ENCODE data around the gene TMEM234. TPM values are rescaled to one million over a fixed set of nuclear protein-coding genes. Genes with fewer than 3 reads are reported as not detected.

TMEM234 gene
- total RNA-seq, 1 experiment from 2014 or later = 7.7 TPM

DNA sequence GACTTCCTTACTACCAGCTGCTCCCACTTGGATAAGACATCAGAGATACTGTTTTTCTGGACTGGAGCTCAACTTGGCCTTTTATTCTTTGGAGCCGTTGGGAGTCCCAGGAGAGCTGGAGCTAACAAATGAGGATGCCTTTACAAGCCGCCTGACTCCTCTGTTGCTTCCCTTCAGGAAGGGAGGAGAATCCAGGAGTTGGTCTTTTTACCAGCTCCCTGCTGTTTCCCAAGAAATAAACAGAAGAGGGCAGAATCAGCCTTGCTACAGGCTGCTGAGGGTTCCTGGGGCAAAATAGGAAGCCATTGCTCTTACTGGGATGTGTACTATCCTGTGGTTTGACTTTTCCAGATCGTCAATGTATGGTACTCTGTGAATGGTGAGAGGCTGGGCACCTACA lies 1.5 kb upstream of the TMEM234 start:
- ChIA-PET CTCF (no interaction called here), POLR2A (ENCODE audit: unreplicated experiment) (no interaction called here)
- H2AFZ ChIP-seq (ENCODE audit: low read length) = no peak overlapping the region
- ATAC-seq = no peak
- no peaks in the 10 kb centered on the region for H3K27me3 ChIP-seq (ENCODE audit: low read length)
- no peaks in the 10 kb centered on the region for H3F3A ChIP-seq (ENCODE audit: low read length, unreplicated experiment)
- BruUV-seq (replicated peaks) = no TSS peak
- H3K79me2 ChIP-seq (ENCODE audit: low read length) = peaks cover 55% of the 10 kb centered on the region
- H3K9me2 ChIP-seq (replicated peaks; ENCODE audit: low read length) = no peaks in the 10 kb centered on the region
- H3K4me3 ChIP-seq (ENCODE audit: low read length) = peak overlapping the region; percentile 86
- peak overlapping the region; percentile 93 for H3K4me2 ChIP-seq (ENCODE audit: low read length)
- H3K27ac ChIP-seq (ENCODE audit: low read length) = no peak overlapping the region
- no peaks in the 10 kb centered on the region for H3K9me3 ChIP-seq (ENCODE audit: low read length)
- intact Hi-C loops (cut with micrococcal nuclease) = no loop called here
- H4K20me1 ChIP-seq (ENCODE audit: low read length) = no peaks in the 10 kb centered on the region
- peaks cover 33% of the 10 kb centered on the region for H3K36me3 ChIP-seq (ENCODE audit: low read depth, low read length)
- TF ChIP-seq EZH2 (IDR thresholded peaks at IDR 0.05; ENCODE audit: low read length, unreplicated experiment) (no peak), EZH2phosphoT487 (IDR thresholded peaks at IDR 0.05; ENCODE audit: borderline replicate concordance, low read length) (no peak)
- no peak for DNase-seq
- no peak overlapping the region for H3K9ac ChIP-seq (ENCODE audit: low read length)
- H3K4me1 ChIP-seq (ENCODE audit: insufficient read depth, low read length) = peaks cover 22% of the 10 kb centered on the region

DNA sequence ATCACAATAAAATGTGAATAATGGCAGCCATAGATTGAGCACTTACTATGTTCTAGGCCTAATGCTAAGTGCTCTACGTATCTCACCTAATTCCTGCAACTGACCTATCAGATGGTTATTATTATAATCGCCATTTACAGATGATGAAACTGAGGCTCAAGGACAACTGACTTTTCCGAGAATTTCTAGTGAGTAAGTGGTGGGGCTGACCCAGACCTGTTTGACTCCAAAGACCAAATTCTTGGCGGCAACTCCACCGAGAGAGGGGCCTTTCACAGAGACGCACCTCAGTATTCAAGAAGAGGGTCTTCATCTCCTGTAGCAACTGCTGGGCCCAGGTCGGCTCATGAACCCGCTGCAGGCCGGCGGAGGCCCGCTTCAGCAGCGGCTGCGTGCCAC lies 573 bp downstream of the TMEM234 start:
- Histone ChIP-seq H3K79me2 (ENCODE audit: low read length) (peaks cover 55% of the 10 kb centered on the region), H3K9ac (ENCODE audit: low read length) (peak overlapping the region; percentile 98), H3K4me1 (ENCODE audit: insufficient read depth, low read length) (peaks cover 30% of the 10 kb centered on the region), H3K9me3 (ENCODE audit: low read length) (no peaks in the 10 kb centered on the region), H3K4me3 (ENCODE audit: low read length) (peak overlapping the region; percentile 86), H3K27me3 (ENCODE audit: low read length) (no peaks in the 10 kb centered on the region), H3K36me3 (ENCODE audit: low read depth, low read length) (peaks cover 24% of the 10 kb centered on the region), H4K20me1 (ENCODE audit: low read length) (no peaks in the 10 kb centered on the region), H3K27ac (ENCODE audit: low read length) (peak overlapping the region; percentile 70), H3F3A (ENCODE audit: low read length, unreplicated experiment) (peaks cover 2% of the 10 kb centered on the region), H3K4me2 (ENCODE audit: low read length) (peak overlapping the region; percentile 93), H2AFZ (ENCODE audit: low read length) (peak overlapping the region; percentile 60; the same call in 1 of the 2 replicates), H3K9me2 (replicated peaks; ENCODE audit: low read length) (no peaks in the 10 kb centered on the region)
- TF ChIP-seq EZH2phosphoT487 (IDR thresholded peaks at IDR 0.05; ENCODE audit: borderline replicate concordance, low read length) (no peak), EZH2 (IDR thresholded peaks at IDR 0.05; ENCODE audit: low read length, unreplicated experiment) (no peak)
- TF ChIP-seq, protein P1, sequence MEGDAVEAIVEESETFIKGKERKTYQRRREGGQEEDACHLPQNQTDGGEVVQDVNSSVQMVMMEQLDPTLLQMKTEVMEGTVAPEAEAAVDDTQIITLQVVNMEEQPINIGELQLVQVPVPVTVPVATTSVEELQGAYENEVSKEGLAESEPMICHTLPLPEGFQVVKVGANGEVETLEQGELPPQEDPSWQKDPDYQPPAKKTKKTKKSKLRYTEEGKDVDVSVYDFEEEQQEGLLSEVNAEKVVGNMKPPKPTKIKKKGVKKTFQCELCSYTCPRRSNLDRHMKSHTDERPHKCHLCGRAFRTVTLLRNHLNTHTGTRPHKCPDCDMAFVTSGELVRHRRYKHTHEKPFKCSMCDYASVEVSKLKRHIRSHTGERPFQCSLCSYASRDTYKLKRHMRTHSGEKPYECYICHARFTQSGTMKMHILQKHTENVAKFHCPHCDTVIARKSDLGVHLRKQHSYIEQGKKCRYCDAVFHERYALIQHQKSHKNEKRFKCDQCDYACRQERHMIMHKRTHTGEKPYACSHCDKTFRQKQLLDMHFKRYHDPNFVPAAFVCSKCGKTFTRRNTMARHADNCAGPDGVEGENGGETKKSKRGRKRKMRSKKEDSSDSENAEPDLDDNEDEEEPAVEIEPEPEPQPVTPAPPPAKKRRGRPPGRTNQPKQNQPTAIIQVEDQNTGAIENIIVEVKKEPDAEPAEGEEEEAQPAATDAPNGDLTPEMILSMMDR (conservative IDR thresholded peaks at IDR 0.05; ENCODE audit: low read depth, low read length) = no peak
- intact Hi-C loops (cut with micrococcal nuclease) = no loop called here
- DNase-seq (no peak), ATAC-seq (no peak)
- BruUV-seq (replicated peaks) = TSS peak; percentile 49
- ChIA-PET CTCF (interaction anchor here (0.5 kb wide), 1 partner anchor 149 kb away, joined by 7 read pairs; the partner anchor contains the start of gene TMEM39B), POLR2A (ENCODE audit: unreplicated experiment) (interaction anchor here (0.6 kb wide), 1 partner anchor 68 kb away, joined by 4 read pairs; no protein-coding TSS in a partner anchor)

DNA sequence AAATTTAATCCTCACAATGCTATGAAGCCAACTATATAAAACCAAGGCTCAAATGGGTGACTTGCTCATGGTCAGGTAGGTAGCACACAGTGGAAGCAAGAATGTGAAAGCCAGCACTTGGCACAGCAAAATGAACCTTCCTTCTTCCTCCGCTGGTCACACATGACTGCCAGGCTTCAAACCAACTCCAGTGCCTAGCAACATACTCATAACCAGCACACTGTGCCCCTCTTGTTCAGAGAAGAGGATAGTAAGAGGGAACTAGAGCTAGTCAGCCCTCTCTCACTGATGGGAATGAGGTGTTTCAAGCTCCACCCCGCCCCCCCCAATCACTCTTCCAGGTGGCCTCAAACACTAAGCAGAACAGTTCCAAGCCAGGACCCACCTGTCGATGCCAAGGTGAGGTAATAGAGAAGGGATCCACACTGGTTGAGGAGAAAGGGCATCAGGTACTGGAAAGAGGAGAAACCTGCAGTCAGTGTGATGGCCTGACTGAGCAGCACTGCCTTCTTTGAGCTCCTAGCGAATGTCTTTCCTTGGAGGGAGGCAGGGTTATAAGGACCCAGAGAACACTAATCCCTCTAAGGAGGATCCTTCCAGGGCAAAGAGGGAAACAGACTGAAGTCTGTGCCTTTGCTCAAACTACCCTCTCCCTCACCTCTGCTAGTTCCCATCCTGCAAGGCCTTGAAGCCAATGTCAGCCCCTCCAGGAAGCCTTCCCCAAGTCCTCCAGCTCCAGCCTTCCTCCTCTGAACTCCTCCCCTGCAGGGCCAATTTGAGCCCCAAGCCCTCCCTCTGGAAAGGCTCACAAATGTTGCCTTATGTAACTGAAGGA lies 1.2 kb downstream of the TMEM234 start:
- ChIA-PET CTCF (no interaction called here), POLR2A (ENCODE audit: unreplicated experiment) (no interaction called here)
- peaks cover 6% of the 10 kb centered on the region for H3F3A ChIP-seq (ENCODE audit: low read length, unreplicated experiment)
- no peaks in the 10 kb centered on the region for H3K9me3 ChIP-seq (ENCODE audit: low read length)
- H3K27me3 ChIP-seq (ENCODE audit: low read length) = no peaks in the 10 kb centered on the region
- H3K9me2 ChIP-seq (replicated peaks; ENCODE audit: low read length) = no peaks in the 10 kb centered on the region
- peaks cover 22% of the 10 kb centered on the region for H3K36me3 ChIP-seq (ENCODE audit: low read depth, low read length)
- no peak for TF ChIP-seq EZH2phosphoT487 (IDR thresholded peaks at IDR 0.05; ENCODE audit: borderline replicate concordance, low read length)
- peak overlapping the region; percentile 86 for H3K4me3 ChIP-seq (ENCODE audit: low read length)
- intact Hi-C loops (cut with micrococcal nuclease) = no loop called here
- H3K9ac ChIP-seq (ENCODE audit: low read length) = peak overlapping the region; percentile 98
- peaks cover 55% of the 10 kb centered on the region for H3K79me2 ChIP-seq (ENCODE audit: low read length)
- DNase-seq (no peak), ATAC-seq (no peak)
- no TSS peak for BruUV-seq (replicated peaks)
- no peaks in the 10 kb centered on the region for H4K20me1 ChIP-seq (ENCODE audit: low read length)
- peak overlapping the region; percentile 60; the same call in 1 of the 2 replicates for H2AFZ ChIP-seq (ENCODE audit: low read length)
- H3K4me1 ChIP-seq (ENCODE audit: insufficient read depth, low read length) = peaks cover 36% of the 10 kb centered on the region
- peak overlapping the region; percentile 93 for H3K4me2 ChIP-seq (ENCODE audit: low read length)
- H3K27ac ChIP-seq (ENCODE audit: low read length) = peak overlapping the region; percentile 70; the same call in 1 of the 2 replicates
